Smooth muscle cell (in vitro differentiated cells): Measurements from ENCODE around the gene SCARF2. TPM values are rescaled to one million over a fixed set of nuclear protein-coding genes. Genes with fewer than 3 reads are reported as not detected.
"Not testable (repeated sequence)": the region's sequence is repeated elsewhere in the genome, so short reads cannot be mapped to it uniquely, and the experiment has no call there.

Experiments used
- DNase-seq: peaks from one replicate; lab custom pipeline; 2025; ENCODE audit not compliant: unreplicated experiment; lab: John Stamatoyannopoulos, UW
- H2AFZ ChIP-seq: fragments of 200-600 bp; sonication (generic); 2 replicates; pipeline ENCODE4 v1.6.0; 2016; ENCODE audit warnings: antibody characterized with exemption, low read depth, mild to moderate bottlenecking
- H3F3A ChIP-seq: fragments of 200-600 bp; sonication (generic); 2 replicates; pipeline ENCODE4 v1.6.0; 2017; ENCODE audit warnings: antibody characterized with exemption, low read depth
- H3K27ac ChIP-seq: fragments of 200-600 bp; sonication (generic); 2 replicates; pipeline ENCODE4 v1.5.1; 2016; ENCODE audit warnings: low read depth, mild to moderate bottlenecking
- H3K27me3 ChIP-seq: fragments of 200-600 bp; sonication (generic); 2 replicates; pipeline ENCODE4 v1.6.1; 2016; ENCODE audit warnings: low read depth, mild to moderate bottlenecking
- H3K36me3 ChIP-seq: fragments of 200-600 bp; sonication (generic); 2 replicates; pipeline ENCODE4 v1.5.1; 2016; ENCODE audit warnings: low read depth
- H3K4me1 ChIP-seq: fragments of 200-600 bp; sonication (generic); 2 replicates; pipeline ENCODE4 v1.5.1; 2016; ENCODE audit warnings: low read depth
- H3K4me2 ChIP-seq: fragments of 200-600 bp; sonication (generic); 2 replicates; pipeline ENCODE4 v1.6.0; 2016; ENCODE audit warnings: mild to moderate bottlenecking
- H3K4me3 ChIP-seq: fragments of 200-600 bp; sonication (generic); 2 replicates; pipeline ENCODE4 v1.5.1; 2016; ENCODE audit warnings: mild to moderate bottlenecking
- H3K79me2 ChIP-seq: fragments of 200-600 bp; sonication (generic); 2 replicates; pipeline ENCODE4 v1.6.0; 2016; ENCODE audit warnings: low read depth, mild to moderate bottlenecking
- H3K9ac ChIP-seq: fragments of 200-600 bp; sonication (generic); 2 replicates; pipeline ENCODE4 v1.6.0; 2016; ENCODE audit warnings: low read depth
- H3K9me3 ChIP-seq: fragments of 200-600 bp; sonication (generic); replicated peaks from 2 replicates; pipeline ENCODE4 v1.5.1; 2016; ENCODE audit warnings: low read depth
- H4K20me1 ChIP-seq: fragments of 200-600 bp; sonication (generic); 2 replicates; pipeline ENCODE4 v1.6.0; 2016; ENCODE audit warnings: low read depth
- CTCF ChIP-seq: fragments of 200-600 bp; sonication (generic); IDR thresholded peaks from 2 replicates; pipeline ENCODE4 v1.5.1; 2017; ENCODE audit warnings: borderline replicate concordance, mild to moderate bottlenecking, antibody characterized with exemption; ENCODE audit not compliant: insufficient read depth, poor library complexity, severe bottlenecking
- WGBS: methylation state at CpG from one replicate; pipeline ENCODE4 v1.1.7; 2016; ENCODE audit warnings: low lambda C conversion rate; 5-methylcytosine and 5-hydroxymethylcytosine counted together
- polyA plus RNA-seq: library from polyadenylated mRNA; unstranded; fragments of >200 nt; fragmentation: Nextera tagmentation; extraction: Ambion mirVana; gene quantifications from 2 replicates; pipeline ENCODE4 v1.2.1, GENCODE V29; 2016
- total RNA-seq: library from RNA; depleted of rRNA; stranded (reverse); fragments of >200 nt; gene quantifications from 2 replicates; pipeline ENCODE4 v1.2.3, GENCODE V29; 2014

SCARF2 gene
- total and polyA plus RNA-seq, 2 experiments from 2014 or later, result 30.9 to 89.8 TPM

GRCh38 chr22:20483771-20484170 is 46.1 kb upstream of the SCARF2 start:
- no peak overlapping the region for H3K9ac ChIP-seq
- no peak for DNase-seq
- no peaks in the 10 kb centered on the region for H3K27me3 ChIP-seq
- no peak overlapping the region for H3K27ac ChIP-seq
- H3K4me2 ChIP-seq, result no peak overlapping the region
- no peak for TF ChIP-seq CTCF
- H3F3A ChIP-seq, result no peaks in the 10 kb centered on the region
- WGBS, result 95% methylated on average over 14 of the region's 14 CpGs
- H2AFZ ChIP-seq, result no peak overlapping the region
- no peak overlapping the region for H3K4me3 ChIP-seq
- H3K4me1 ChIP-seq, result no peaks in the 10 kb centered on the region
- H3K79me2 ChIP-seq, result peaks cover 14% of the 10 kb centered on the region
- H4K20me1 ChIP-seq, result peaks cover 39% of the 10 kb centered on the region
- H3K36me3 ChIP-seq, result no peaks in the 10 kb centered on the region
- no peaks in the 10 kb centered on the region for H3K9me3 ChIP-seq

GRCh38 chr22:20483143-20483506 is 45.5 kb upstream of the SCARF2 start:
- not testable (repeated sequence) for H3F3A ChIP-seq, H3K36me3 ChIP-seq, H3K9me3 ChIP-seq, H3K4me1 ChIP-seq, H3K27me3 ChIP-seq, H3K4me2 ChIP-seq, H3K27ac ChIP-seq, H2AFZ ChIP-seq, DNase-seq, H3K9ac ChIP-seq, H3K4me3 ChIP-seq
- H4K20me1 ChIP-seq, result peaks cover 33% of the 10 kb centered on the region
- 95% methylated on average over 7 of the region's 7 CpGs for WGBS
- H3K79me2 ChIP-seq, result peaks cover 12% of the 10 kb centered on the region

GRCh38 chr22:20479612-20480196 is 42.1 kb upstream of the SCARF2 start:
- Histone ChIP-seq H3K9me3 (no peaks in the 10 kb centered on the region), H4K20me1 (peaks cover 20% of the 10 kb centered on the region), H3K27me3 (no peaks in the 10 kb centered on the region), H3K4me3 (no peak overlapping the region), H2AFZ (no peak overlapping the region), H3K4me1 (no peaks in the 10 kb centered on the region), H3K36me3 (no peaks in the 10 kb centered on the region), H3K9ac (no peak overlapping the region), H3K79me2 (peaks cover under 1% of the 10 kb centered on the region), H3F3A (no peaks in the 10 kb centered on the region), H3K27ac (no peak overlapping the region), H3K4me2 (no peak overlapping the region)
- no peak for DNase-seq
- WGBS, result 98% methylated on average over 1 of the region's 1 CpG
- no peak for TF ChIP-seq CTCF

GRCh38 chr22:20478059-20478458 is 40.4 kb upstream of the SCARF2 start:
- not testable (repeated sequence) for H3K36me3 ChIP-seq, H3F3A ChIP-seq, H3K4me3 ChIP-seq, H2AFZ ChIP-seq, H3K4me1 ChIP-seq, H3K9me3 ChIP-seq, H3K79me2 ChIP-seq, H3K27me3 ChIP-seq, H3K9ac ChIP-seq, DNase-seq, H3K27ac ChIP-seq, H3K4me2 ChIP-seq
- 95% methylated on average over 6 of the region's 6 CpGs for WGBS
- peaks cover 23% of the 10 kb centered on the region for H4K20me1 ChIP-seq

GRCh38 chr22:20475569-20475968 is 37.9 kb upstream of the SCARF2 start:
- H3K4me2 ChIP-seq, H2AFZ ChIP-seq, H3K4me1 ChIP-seq, H3K27me3 ChIP-seq, H3K9me3 ChIP-seq, DNase-seq, H3K36me3 ChIP-seq, H3K4me3 ChIP-seq, H3K9ac ChIP-seq, H3F3A ChIP-seq, H3K79me2 ChIP-seq, H3K27ac ChIP-seq: not testable (repeated sequence)
- peaks cover 37% of the 10 kb centered on the region for H4K20me1 ChIP-seq
- WGBS, result 88% methylated on average over 12 of the region's 12 CpGs
